OCI-LY3 (cell line): ENCODE data around the gene CTNNA3.

Source experiments
- EZH2phosphoT487 ChIP-seq: fragments of 200-600 bp; shearing (Covaris generic); IDR thresholded peaks from 2 replicates; pipeline ENCODE4 v1.6.1; 2018; ENCODE audit warnings: antibody characterized with exemption, mixed run types, low read depth
- TF ChIP-seq, protein P1 (sequence below): fragments of 200-600, 300-600 bp; sonication (generic); IDR thresholded peaks from 2 replicates; pipeline ENCODE4 v1.5.1; 2014; ENCODE audit warnings: antibody characterized with exemption, low read length, low read depth

GRCh38 chr10:66684581-66684980 is 1011.4 kb downstream of the CTNNA3 start:
- TF ChIP-seq, protein P1, sequence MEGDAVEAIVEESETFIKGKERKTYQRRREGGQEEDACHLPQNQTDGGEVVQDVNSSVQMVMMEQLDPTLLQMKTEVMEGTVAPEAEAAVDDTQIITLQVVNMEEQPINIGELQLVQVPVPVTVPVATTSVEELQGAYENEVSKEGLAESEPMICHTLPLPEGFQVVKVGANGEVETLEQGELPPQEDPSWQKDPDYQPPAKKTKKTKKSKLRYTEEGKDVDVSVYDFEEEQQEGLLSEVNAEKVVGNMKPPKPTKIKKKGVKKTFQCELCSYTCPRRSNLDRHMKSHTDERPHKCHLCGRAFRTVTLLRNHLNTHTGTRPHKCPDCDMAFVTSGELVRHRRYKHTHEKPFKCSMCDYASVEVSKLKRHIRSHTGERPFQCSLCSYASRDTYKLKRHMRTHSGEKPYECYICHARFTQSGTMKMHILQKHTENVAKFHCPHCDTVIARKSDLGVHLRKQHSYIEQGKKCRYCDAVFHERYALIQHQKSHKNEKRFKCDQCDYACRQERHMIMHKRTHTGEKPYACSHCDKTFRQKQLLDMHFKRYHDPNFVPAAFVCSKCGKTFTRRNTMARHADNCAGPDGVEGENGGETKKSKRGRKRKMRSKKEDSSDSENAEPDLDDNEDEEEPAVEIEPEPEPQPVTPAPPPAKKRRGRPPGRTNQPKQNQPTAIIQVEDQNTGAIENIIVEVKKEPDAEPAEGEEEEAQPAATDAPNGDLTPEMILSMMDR: no peak
- no peak for TF ChIP-seq EZH2phosphoT487
